ENCODE data around the gene STK11. TPM values are rescaled to one million over a fixed set of nuclear protein-coding genes. Genes with fewer than 3 reads are reported as not detected.
A peak's percentile ranks its signal among the peaks of the same experiment; 100 is the strongest.

The STK11 gene
- total and polyA plus RNA-seq, 2 experiments from 2014 or later = 19.4 to 96.5 TPM

GRCh38 chr19:1275976-1276627 is 70.5 kb downstream of the STK11 start:
- Histone ChIP-seq H4K20me1 (replicated peaks; ENCODE audit: insufficient read depth) (peaks cover 23% of the 10 kb centered on the region), H3K4me2 (peak overlapping the region; percentile 97), H3K36me3 (ENCODE audit: insufficient read depth) (peaks cover 22% of the 10 kb centered on the region), H3F3A (replicated peaks; ENCODE audit: low read depth) (peaks cover 56% of the 10 kb centered on the region), H3K9me2 (ENCODE audit: insufficient read depth) (no peaks in the 10 kb centered on the region), H3K4me3 (peak overlapping the region; percentile 88), H2AFZ (no peak overlapping the region), H3K27me3 (ENCODE audit: insufficient read depth) (no peaks in the 10 kb centered on the region), H3K79me2 (replicated peaks; ENCODE audit: insufficient read depth) (peaks cover 34% of the 10 kb centered on the region), H3K27ac (ENCODE audit: low read depth) (peak overlapping the region; percentile 94; the same call in 1 of the 2 replicates), H3K4me1 (ENCODE audit: insufficient read depth) (peaks cover 19% of the 10 kb centered on the region)
- peak; percentile 54 for ATAC-seq
- Mint-ChIP-seq H3K4me1 (peaks cover 43% of the 10 kb centered on the region), H3K27ac (no peak overlapping the region), H3K27me3 (ENCODE audit: insufficient read depth, low read depth, poor library complexity) (peaks cover 40% of the 10 kb centered on the region), H3K9me3 (no peaks in the 10 kb centered on the region; the same call in 2 of the 3 replicates), H3K36me3 (ENCODE audit: low read depth) (peaks cover 48% of the 10 kb centered on the region), H3K4me3 (peak overlapping the region; percentile 77)
- TF ChIP-seq POLR2AphosphoS5 (IDR thresholded peaks at IDR 0.05; ENCODE audit: low read depth) = peak; percentile 60
- TF ChIP-seq ETS1 (IDR thresholded peaks at IDR 0.05) = no peak
- no peak for DNase-seq (ENCODE audit: low spot score)

- no peak for TF ChIP-seq POLR2AphosphoS5 (IDR thresholded peaks at IDR 0.05; ENCODE audit: low read depth)
- no peak for TF ChIP-seq ETS1 (IDR thresholded peaks at IDR 0.05)
- no peak for TF ChIP-seq JUNB (IDR thresholded peaks at IDR 0.05; ENCODE audit: unreplicated experiment)
- TF ChIP-seq CREB1 (CRISPR knock-in tag; IDR thresholded peaks at IDR 0.05; ENCODE audit: low read depth) = no peak
- TF ChIP-seq EZH2phosphoT487 (IDR thresholded peaks at IDR 0.05; ENCODE audit: unreplicated experiment) = no peak
- TF ChIP-seq CTCF (conservative IDR thresholded peaks at IDR 0.05; ENCODE audit: low read depth in 2 of 2) = no peak
- no peak for TF ChIP-seq ZNF331 (CRISPR knock-in tag; IDR thresholded peaks at IDR 0.05; ENCODE audit: low read depth)
- Histone ChIP-seq H3K9me2 (ENCODE audit: insufficient read depth) (no peaks in the 10 kb centered on the region), H3F3A (replicated peaks; ENCODE audit: low read depth) (peaks cover 50% of the 10 kb centered on the region), H4K20me1 (replicated peaks; ENCODE audit: insufficient read depth) (peaks cover 19% of the 10 kb centered on the region), H3K36me3 (ENCODE audit: insufficient read depth) (peaks cover 17% of the 10 kb centered on the region), H3K79me2 (replicated peaks; ENCODE audit: insufficient read depth) (peaks cover 29% of the 10 kb centered on the region), H2AFZ (no peak overlapping the region), H3K27me3 (ENCODE audit: insufficient read depth) (no peaks in the 10 kb centered on the region), H3K4me3 (peak overlapping the region; percentile 88), H3K4me2 (peak overlapping the region; percentile 97), H3K4me1 (ENCODE audit: insufficient read depth) (peaks cover 15% of the 10 kb centered on the region), H3K27ac (ENCODE audit: low read depth) (no peak overlapping the region)
- DNase-seq (ENCODE audit: low spot score) (no peak), ATAC-seq (no peak)
- Mint-ChIP-seq H3K4me1 (peaks cover 38% of the 10 kb centered on the region), H3K27ac (no peak overlapping the region), H3K9me3 (no peaks in the 10 kb centered on the region; the same call in 2 of the 3 replicates), H3K27me3 (ENCODE audit: insufficient read depth, low read depth, poor library complexity) (peaks cover 35% of the 10 kb centered on the region), H3K4me3 (peak overlapping the region; percentile 77), H3K36me3 (ENCODE audit: low read depth) (peaks cover 43% of the 10 kb centered on the region)
Observed at GRCh38 chr19:1276628-1277022, 71.0 kb downstream of the STK11 start.

Measured in GM23338 (cell line).